C4-2B (cell line): ENCODE data around the gene TMPRSS11A.

Experiments
- H3K27ac ChIP-seq: fragments of 450-650 bp; 2 replicates; pipeline ENCODE4 v1.5.1; 2017
- ZFX ChIP-seq: fragments of 450-650 bp; IDR thresholded peaks from 2 replicates; pipeline ENCODE4 v1.6.1; 2017
- TF ChIP-seq, protein P1 (sequence below): fragments of 450-650 bp; conservative IDR thresholded peaks from 2 replicates; pipeline ENCODE4 v1.5.1; 2017; ENCODE audit warnings: mild to moderate bottlenecking

TMPRSS11A gene, protein sequence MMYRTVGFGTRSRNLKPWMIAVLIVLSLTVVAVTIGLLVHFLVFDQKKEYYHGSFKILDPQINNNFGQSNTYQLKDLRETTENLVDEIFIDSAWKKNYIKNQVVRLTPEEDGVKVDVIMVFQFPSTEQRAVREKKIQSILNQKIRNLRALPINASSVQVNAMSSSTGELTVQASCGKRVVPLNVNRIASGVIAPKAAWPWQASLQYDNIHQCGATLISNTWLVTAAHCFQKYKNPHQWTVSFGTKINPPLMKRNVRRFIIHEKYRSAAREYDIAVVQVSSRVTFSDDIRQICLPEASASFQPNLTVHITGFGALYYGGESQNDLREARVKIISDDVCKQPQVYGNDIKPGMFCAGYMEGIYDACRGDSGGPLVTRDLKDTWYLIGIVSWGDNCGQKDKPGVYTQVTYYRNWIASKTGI

DNA sequence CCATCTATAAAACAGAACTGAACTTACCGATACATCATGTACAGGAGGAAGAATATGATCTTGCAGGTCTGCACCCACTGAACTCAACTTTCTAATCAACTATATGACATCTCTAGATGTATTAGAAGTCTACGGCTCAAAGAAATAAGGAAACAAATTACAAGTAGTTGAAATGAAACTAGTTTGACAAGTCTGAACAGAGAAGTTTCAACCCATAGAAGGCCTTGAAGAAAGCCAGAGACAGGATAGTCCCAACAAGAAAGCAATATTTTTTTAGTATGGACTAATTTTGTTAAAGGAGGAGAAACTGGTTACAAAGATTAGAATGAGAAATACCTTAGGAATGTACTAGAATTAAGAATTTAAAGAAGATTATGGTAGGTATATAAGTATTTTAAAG is at the start of gene TMPRSS11A:
Gene TMPRSS11A, minus strand, starts transcription at position 138 of the 400 bp plus-strand sequence. Its CDS starts 100 bp downstream, at position 38.
- no peak within 1 kb of the TSS for H3K27ac ChIP-seq
- TF ChIP-seq ZFX = no peak
- TF ChIP-seq, protein P1, sequence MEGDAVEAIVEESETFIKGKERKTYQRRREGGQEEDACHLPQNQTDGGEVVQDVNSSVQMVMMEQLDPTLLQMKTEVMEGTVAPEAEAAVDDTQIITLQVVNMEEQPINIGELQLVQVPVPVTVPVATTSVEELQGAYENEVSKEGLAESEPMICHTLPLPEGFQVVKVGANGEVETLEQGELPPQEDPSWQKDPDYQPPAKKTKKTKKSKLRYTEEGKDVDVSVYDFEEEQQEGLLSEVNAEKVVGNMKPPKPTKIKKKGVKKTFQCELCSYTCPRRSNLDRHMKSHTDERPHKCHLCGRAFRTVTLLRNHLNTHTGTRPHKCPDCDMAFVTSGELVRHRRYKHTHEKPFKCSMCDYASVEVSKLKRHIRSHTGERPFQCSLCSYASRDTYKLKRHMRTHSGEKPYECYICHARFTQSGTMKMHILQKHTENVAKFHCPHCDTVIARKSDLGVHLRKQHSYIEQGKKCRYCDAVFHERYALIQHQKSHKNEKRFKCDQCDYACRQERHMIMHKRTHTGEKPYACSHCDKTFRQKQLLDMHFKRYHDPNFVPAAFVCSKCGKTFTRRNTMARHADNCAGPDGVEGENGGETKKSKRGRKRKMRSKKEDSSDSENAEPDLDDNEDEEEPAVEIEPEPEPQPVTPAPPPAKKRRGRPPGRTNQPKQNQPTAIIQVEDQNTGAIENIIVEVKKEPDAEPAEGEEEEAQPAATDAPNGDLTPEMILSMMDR = no peak

DNA sequence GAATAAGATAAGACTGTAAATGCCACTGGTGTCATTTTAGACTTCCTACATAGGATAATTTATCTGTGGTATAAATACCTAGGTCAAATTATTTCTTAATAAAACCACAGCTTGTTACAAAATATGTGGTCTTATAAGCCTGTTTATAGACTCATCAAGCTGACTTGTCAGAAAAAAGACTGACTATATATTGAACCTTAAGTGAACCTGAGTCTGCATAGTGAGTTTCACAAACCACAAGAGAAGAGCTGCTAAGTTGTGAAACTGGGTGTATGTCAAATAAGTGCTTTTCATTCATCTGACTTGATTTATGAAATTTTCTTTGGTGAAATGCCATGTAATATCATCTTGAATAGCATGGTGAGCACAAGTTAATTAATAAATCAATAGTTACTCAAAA is 48.4 kb upstream of the TMPRSS11A start:
- TF ChIP-seq, protein P1 = no peak
- no peak for TF ChIP-seq ZFX
- H3K27ac ChIP-seq = no peak overlapping the region

DNA sequence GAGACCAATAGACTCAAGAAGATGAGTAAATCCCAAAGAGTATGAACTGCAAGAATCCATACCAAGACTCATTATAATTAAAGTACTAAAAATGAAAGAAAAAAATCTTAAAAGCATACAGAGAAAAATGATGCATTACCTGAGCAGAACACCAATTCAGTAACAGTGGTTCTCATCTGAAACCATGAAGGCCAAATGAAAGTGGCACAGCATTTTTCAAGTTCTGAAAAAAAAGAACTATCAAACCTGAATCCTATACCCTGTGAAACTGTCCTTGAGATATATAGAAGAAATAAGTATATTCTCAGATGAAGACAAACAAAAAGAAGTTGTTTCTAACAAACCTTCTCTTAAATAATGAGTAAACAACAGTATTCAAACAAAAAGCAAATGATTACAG is 39.6 kb upstream of the TMPRSS11A start:
- H3K27ac ChIP-seq = no peak overlapping the region
- TF ChIP-seq, protein P1 = no peak
- no peak for TF ChIP-seq ZFX

DNA sequence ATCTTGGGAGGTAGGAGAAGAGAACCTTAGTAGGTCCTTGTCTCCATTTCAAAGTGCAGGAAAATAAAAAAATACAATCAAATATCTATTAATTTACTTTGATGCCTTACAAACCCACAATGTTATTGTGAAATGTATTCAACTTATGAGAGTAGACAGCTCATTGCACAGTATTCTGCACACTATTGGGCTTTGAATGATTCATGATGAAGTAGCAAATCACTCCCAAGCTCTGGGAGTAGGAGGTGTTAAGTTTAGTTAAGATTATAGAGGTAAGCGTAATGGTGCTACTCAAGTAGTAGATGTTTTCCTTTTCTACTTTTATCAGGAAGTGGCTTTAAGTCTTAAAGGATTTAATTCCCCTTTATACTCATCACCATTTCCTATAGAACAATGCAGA is 32.8 kb upstream of the TMPRSS11A start:
- TF ChIP-seq, protein P1 = no peak
- no peak for TF ChIP-seq ZFX
- H3K27ac ChIP-seq = no peak overlapping the region

DNA sequence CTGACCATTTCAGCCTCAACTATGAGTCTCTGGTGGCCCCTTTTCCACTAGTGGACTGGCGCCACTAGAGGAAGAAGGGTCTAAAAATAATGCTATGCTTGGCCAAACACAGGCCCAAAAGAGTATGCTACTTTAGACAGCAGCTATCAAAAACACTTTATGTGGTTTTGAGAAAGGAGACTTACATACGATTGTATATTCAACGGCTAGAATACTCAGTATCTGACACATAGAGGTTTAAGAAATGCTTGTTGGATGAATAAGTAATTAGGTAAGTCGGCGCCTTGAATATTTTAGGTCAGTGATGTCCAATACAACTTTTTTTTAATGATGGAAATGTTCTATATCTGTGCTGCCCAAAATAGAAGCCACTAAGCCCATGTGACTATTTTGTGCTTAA is 25.7 kb upstream of the TMPRSS11A start:
- no peak overlapping the region for H3K27ac ChIP-seq
- TF ChIP-seq, protein P1 = no peak
- TF ChIP-seq ZFX = no peak

DNA sequence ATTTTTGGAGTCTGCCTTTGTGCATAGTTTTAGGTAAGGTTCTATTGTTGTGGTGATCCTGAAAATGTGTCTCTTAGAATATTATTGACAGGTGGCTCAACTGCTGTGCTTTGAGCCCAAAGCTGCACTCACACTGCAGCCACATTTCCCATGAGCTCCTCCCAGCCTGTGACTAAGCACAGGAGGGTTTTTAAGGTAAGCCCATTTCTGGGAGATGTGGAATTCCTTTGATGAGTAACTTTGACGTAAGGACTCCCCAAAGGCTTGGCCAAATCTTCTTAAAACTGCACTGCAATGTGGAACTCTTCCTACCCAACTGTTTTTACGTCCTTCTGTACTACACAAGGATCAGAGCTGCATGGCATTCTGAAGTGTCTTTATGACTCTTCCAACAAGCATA is 20.0 kb upstream of the TMPRSS11A start:
- TF ChIP-seq, protein P1 = no peak
- no peak for TF ChIP-seq ZFX
- H3K27ac ChIP-seq = no peak overlapping the region

DNA sequence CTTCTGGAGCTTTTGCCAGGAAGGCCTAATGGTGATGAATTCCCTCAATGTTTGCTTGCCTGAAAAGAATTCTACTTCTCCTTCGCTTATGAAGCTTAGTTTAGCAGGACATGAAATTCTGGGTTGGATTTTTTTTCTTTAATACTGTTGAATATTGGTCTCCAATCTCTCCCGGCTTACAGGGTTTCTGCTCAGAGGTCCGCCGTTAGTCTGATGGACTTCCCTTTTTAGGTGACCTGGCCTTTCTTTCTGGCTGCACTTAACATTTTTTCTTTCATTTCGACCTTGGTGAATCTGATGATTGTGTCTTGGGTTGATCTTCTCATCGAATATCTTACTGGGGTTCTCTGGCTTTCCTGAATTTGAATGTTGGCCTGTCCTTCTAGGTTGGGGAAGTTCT is 17.2 kb upstream of the TMPRSS11A start:
- no peak for TF ChIP-seq ZFX

DNA sequence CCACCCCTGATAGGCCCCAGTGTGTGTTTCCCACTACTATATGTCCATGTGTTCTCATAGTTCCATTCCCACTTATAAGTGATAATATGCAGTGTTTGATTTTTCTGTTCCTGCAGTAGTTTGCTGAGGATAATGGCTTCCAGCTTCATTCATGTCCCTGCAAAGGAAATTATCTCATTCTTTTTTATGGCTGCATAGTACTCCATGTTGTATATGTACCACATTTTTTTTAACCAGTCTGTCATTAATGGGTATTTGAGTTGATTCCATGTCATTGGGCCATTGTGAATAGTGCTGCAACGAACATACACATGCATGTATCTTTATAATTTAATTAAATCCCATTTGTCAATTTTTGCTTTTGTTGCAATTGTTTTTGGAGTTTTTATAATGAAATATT is 10.3 kb upstream of the TMPRSS11A start:
- no peak overlapping the region for H3K27ac ChIP-seq
- TF ChIP-seq, protein P1 = no peak
- TF ChIP-seq ZFX = no peak

More for the DNA sequence above, 17.2 kb upstream of the TMPRSS11A start:
- no peak overlapping the region for H3K27ac ChIP-seq
